ENCODE measurements around the gene TSPAN32. TPM values are rescaled to one million over a fixed set of nuclear protein-coding genes. Genes with fewer than 3 reads are reported as not detected.

The TSPAN32 gene
- total RNA-seq, 1 donor from 2014 or later, result 12.2 TPM

DNA sequence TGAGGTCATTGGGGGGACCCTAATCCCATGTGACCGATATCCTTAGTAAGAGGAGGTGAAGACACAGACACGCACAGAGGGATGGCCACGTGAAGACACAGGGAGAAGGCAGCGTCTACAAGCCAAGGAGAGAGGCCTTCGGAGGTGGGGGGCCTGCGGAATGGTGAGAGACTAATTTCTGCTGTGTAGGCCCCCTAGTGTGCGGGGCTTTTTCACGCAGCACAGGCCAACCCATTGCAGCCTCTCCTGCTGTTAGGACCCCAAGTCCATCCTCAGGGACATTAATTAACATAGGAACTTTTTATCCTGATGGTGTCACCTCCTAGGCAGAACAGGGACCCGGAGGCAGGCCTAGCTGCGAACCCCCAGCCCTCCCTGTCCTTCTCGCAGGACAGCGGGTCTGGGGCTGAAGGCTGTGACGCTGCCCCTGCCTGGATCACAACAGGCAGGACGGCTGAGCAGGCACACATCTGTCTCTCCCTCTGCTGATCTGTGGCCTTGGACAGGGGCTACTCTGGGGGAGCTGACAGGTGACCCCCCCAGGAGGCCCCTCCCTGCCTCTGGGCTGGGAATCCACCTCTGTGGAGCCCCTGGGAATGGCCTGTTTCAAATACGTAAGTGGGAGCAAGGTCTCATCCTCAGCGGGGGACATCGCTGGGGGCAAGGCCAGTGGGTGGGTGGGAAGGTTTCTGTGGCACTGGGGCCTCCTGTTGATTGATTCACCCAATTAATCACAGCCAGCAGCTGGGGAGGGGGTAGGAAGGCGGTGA, 39.3 kb upstream of the TSPAN32 start:
- Histone ChIP-seq H3K27ac (no peak overlapping the region), H3K9me3 (no peaks in the 10 kb centered on the region), H3K4me1 (no peaks in the 10 kb centered on the region), H3K27me3 (no peaks in the 10 kb centered on the region), H3K4me3 (no peak overlapping the region), H3K36me3 (no peaks in the 10 kb centered on the region)
- ATAC-seq, result no peak
- DNase-seq, result no peak
- no peak for TF ChIP-seq CTCF (IDR thresholded peaks at IDR 0.05)
- intact Hi-C loops (cut with DNase I), result no loop called here

- no peak for TF ChIP-seq CTCF (IDR thresholded peaks at IDR 0.05)
- H3K27ac ChIP-seq, result no peak overlapping the region
- no peak for ATAC-seq
- H3K36me3 ChIP-seq, result no peaks in the 10 kb centered on the region
- no peaks in the 10 kb centered on the region for H3K4me1 ChIP-seq
- intact Hi-C loops (cut with DNase I), result no loop called here
- no peaks in the 10 kb centered on the region for H3K27me3 ChIP-seq
- H3K9me3 ChIP-seq, result no peaks in the 10 kb centered on the region
- no peak overlapping the region for H3K4me3 ChIP-seq
- no peak for DNase-seq
Observed at GRCh38 chr11:2263071-2263565, 38.7 kb upstream of the TSPAN32 start.

DNA sequence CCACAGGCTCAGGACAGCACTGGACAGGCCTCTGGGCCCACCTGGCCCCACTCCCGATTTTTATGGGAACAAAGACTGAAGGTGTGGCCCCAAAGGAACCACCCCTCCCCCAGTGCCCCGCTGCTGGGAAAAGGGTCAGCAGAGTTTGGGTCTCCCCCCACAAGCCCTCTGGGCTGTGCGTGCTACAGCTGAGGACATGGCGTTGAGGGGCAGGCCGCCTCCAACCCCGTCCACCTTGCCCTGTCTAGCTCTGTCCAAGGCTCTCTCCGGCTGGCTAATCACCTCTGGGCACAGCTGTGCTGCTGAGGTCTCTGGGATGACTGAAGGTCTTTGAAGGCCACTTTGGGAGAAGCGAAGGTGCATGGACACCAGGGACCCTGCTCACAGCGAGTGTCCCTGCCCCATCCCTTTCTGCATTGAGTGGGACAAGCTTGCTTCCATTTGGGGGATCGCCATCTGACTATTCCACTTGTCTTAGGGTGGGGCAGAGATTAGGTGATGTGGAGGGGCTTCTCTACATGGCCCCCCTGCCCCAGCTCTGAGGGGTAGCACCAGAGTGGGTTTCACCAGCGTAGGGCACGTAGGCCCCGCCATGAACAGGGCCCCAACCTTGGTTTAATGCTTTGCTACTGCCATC, 38.0 kb upstream of the TSPAN32 start:
- ATAC-seq (no peak), DNase-seq (no peak)
- Histone ChIP-seq H3K4me3 (no peak overlapping the region), H3K9me3 (no peaks in the 10 kb centered on the region), H3K36me3 (no peaks in the 10 kb centered on the region), H3K27me3 (no peaks in the 10 kb centered on the region), H3K27ac (no peak overlapping the region), H3K4me1 (no peaks in the 10 kb centered on the region)
- TF ChIP-seq CTCF (IDR thresholded peaks at IDR 0.05), result no peak
- intact Hi-C loops (cut with DNase I), result no loop called here

- Histone ChIP-seq H3K4me1 (no peaks in the 10 kb centered on the region), H3K27ac (no peak overlapping the region), H3K36me3 (no peaks in the 10 kb centered on the region), H3K9me3 (no peaks in the 10 kb centered on the region), H3K4me3 (no peak overlapping the region), H3K27me3 (peaks cover 2% of the 10 kb centered on the region)
- no peak for TF ChIP-seq CTCF (IDR thresholded peaks at IDR 0.05)
- ATAC-seq, result no peak
- DNase-seq, result no peak
- intact Hi-C loops (cut with DNase I), result no loop called here
Observed at GRCh38 chr11:2264366-2265053, 37.3 kb upstream of the TSPAN32 start.

DNA sequence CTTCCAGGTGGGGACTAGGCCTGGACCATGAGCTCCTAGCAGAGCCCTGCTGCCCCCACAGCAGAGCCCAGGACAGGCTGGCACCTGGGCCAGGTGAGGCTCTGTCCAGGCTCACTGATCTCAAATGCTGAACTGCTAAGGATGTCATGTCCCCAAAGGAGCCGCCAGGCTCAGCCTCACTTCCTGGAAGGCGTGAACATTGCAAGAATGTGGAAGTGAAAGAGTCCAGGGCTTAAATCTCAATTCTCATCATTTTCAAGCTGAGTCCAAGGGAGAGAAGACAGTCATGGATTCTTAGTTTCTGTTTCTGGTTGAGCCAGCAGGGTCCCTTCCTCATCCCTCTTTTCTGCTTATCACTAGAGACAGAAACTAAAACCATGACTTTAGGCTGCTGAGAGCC, 36.4 kb upstream of the TSPAN32 start:
- Histone ChIP-seq H3K9me3 (no peaks in the 10 kb centered on the region), H3K27ac (peak overlapping the region; percentile 30), H3K4me1 (peaks cover 5% of the 10 kb centered on the region), H3K27me3 (peaks cover 11% of the 10 kb centered on the region), H3K4me3 (no peak overlapping the region), H3K36me3 (no peaks in the 10 kb centered on the region)
- intact Hi-C loops (cut with DNase I), result no loop called here
- ATAC-seq (peak; percentile 48), DNase-seq (peak; percentile 65)
- TF ChIP-seq CTCF (IDR thresholded peaks at IDR 0.05), result no peak
